Ovary (tissue), 3 donors: ENCODE data around the gene PWWP2B.

Experiments
- CTCF ChIP-seq, 3 donors: fragments of 450-650 bp in 2 of 3; fragments of 200-600 bp in 1 of 3; IDR thresholded peaks; one replicate each; pipeline versions ENCODE4 v1.5.1 to v1.8.0; 2016 to 2022; ENCODE audit warnings: antibody characterized with exemption in 3 of 3, mild to moderate bottlenecking in 1 of 3
- EP300 ChIP-seq: sonication (generic); formaldehyde crosslinking; IDR thresholded peaks from one replicate; pipeline ENCODE4 v1.6.1; 2017; ENCODE audit warnings: antibody characterized with exemption
- donor health status: DM: no; HTN: no; CAD: no.

GRCh38 chr10:132408367-132408781, 11.4 kb downstream of the PWWP2B start:
- TF ChIP-seq CTCF (IDR thresholded peaks at IDR 0.05) (no peak), EP300 (no peak)
